Stimulated activated CD8-positive, alpha-beta memory T cell treated with anti-CD3 and anti-CD28 coated beads, Interleukin-7, amount 100 ng/mL, for 4 hours (primary cell): ENCODE data around the gene MINDY2.
"Not testable (repeated sequence)": the region's sequence is repeated elsewhere in the genome, so short reads cannot be mapped to it uniquely, and the experiment has no call there.

Source experiments
- DNase-seq, 2 donors: peaks; one replicate each; pipeline ENCODE4 v3.0.0-alpha.2; 2020; ENCODE audit warnings: low read depth in 2 of 2

MINDY2 gene

GRCh38 chr15:58805095-58805494, 34.0 kb downstream of the MINDY2 start:
- no peak for DNase-seq

- not testable (repeated sequence) for DNase-seq
These were observed 52.2 kb downstream of the MINDY2 start for GRCh38 chr15:58823267-58823666.

- no peak for DNase-seq
These were observed 59.5 kb downstream of the MINDY2 start for GRCh38 chr15:58830556-58830955.

- DNase-seq = not testable (repeated sequence)
These were observed 62.8 kb downstream of the MINDY2 start for GRCh38 chr15:58833681-58834426.

- DNase-seq = no peak
These were observed 68.4 kb downstream of the MINDY2 start for GRCh38 chr15:58839485-58839884.

GRCh38 chr15:58840048-58840447, 68.9 kb downstream of the MINDY2 start:
- DNase-seq = no peak

GRCh38 chr15:58842713-58843396, 71.8 kb downstream of the MINDY2 start:
- no peak for DNase-seq

GRCh38 chr15:58851205-58851604, 80.1 kb downstream of the MINDY2 start:
- DNase-seq = not testable (repeated sequence)

GRCh38 chr15:58852347-58852746, 81.2 kb downstream of the MINDY2 start:
- DNase-seq = no peak

- no peak for DNase-seq
These were observed 83.5 kb downstream of the MINDY2 start for GRCh38 chr15:58854593-58854992.

- DNase-seq = no peak
These were observed 85.0 kb downstream of the MINDY2 start for GRCh38 chr15:58856086-58856485.

GRCh38 chr15:58856621-58857020, 85.5 kb downstream of the MINDY2 start:
- DNase-seq = not testable (repeated sequence)

GRCh38 chr15:58862326-58862725, 91.2 kb downstream of the MINDY2 start:
- DNase-seq = no peak

GRCh38 chr15:58864602-58865424, 93.7 kb downstream of the MINDY2 start:
- DNase-seq = no peak

- no peak for DNase-seq
These were observed 94.4 kb downstream of the MINDY2 start for GRCh38 chr15:58865425-58865880.

- no peak for DNase-seq
These were observed 96.8 kb downstream of the MINDY2 start for GRCh38 chr15:58867926-58868325.

GRCh38 chr15:58870451-58870850, 99.3 kb downstream of the MINDY2 start:
- no peak for DNase-seq

GRCh38 chr15:58873267-58873666, 102.2 kb downstream of the MINDY2 start:
- no peak for DNase-seq

GRCh38 chr15:58875343-58875742, 104.2 kb downstream of the MINDY2 start:
- no peak for DNase-seq

- no peak for DNase-seq
These were observed 105.4 kb downstream of the MINDY2 start for GRCh38 chr15:58876306-58877106.

GRCh38 chr15:58877999-58878825, 107.1 kb downstream of the MINDY2 start:
- no peak for DNase-seq
